HT-29 (cell line): ENCODE data around the gene POR. TPM values are rescaled to one million over a fixed set of nuclear protein-coding genes. Genes with fewer than 3 reads are reported as not detected.

Source experiments
- DNase-seq: peaks from one replicate; pipeline ENCODE4 v3.0.0-alpha.2; 2015; ENCODE audit warnings: low spot score
- total RNA-seq: library from RNA; depleted of rRNA; stranded (reverse); fragments of >200 nt; shearing (Covaris generic); gene quantifications from 2 replicates; pipeline ENCODE4 v1.2.3, GENCODE V29; 2014

Gene POR
- total RNA-seq, 1 experiment from 2014 or later = 263 TPM

- peak; percentile 18 for DNase-seq
Measured at GRCh38 chr7:75971309-75971960, 56.5 kb downstream of the POR start.

GRCh38 chr7:75971961-75972763 is 57.2 kb downstream of the POR start:
- peak; percentile 69 for DNase-seq

GRCh38 chr7:75977743-75978142 is 62.8 kb downstream of the POR start:
- DNase-seq = no peak

- DNase-seq = peak; percentile 45
Measured at GRCh38 chr7:75979759-75980429, 64.9 kb downstream of the POR start.

GRCh38 chr7:75980430-75981202 is 65.7 kb downstream of the POR start:
- no peak for DNase-seq

- no peak for DNase-seq
Measured at GRCh38 chr7:75981203-75981452, 66.2 kb downstream of the POR start.

GRCh38 chr7:75981453-75982305 is 66.7 kb downstream of the POR start:
- DNase-seq = no peak

- DNase-seq = no peak
Measured at GRCh38 chr7:75982306-75983064, 67.5 kb downstream of the POR start.

- DNase-seq = peak; percentile 10
Measured at GRCh38 chr7:75983471-75984129, 68.6 kb downstream of the POR start.

- DNase-seq = no peak
Measured at GRCh38 chr7:75984130-75985008, 69.4 kb downstream of the POR start.

- no peak for DNase-seq
Measured at GRCh38 chr7:75985009-75985517, 70.1 kb downstream of the POR start.

- DNase-seq = no peak
Measured at GRCh38 chr7:75985518-75986146, 70.7 kb downstream of the POR start.

GRCh38 chr7:75986147-75986781 is 71.3 kb downstream of the POR start:
- no peak for DNase-seq

- no peak for DNase-seq
Measured at GRCh38 chr7:75987026-75987804, 72.3 kb downstream of the POR start.

GRCh38 chr7:75987805-75988567 is 73.0 kb downstream of the POR start:
- no peak for DNase-seq
